Testis (tissue), 3 donors: ENCODE measurements around the gene GRIK4. TPM values are rescaled to one million over a fixed set of nuclear protein-coding genes. Genes with fewer than 3 reads are reported as not detected.

ENCODE experiments used
- DNase-seq: peaks from one replicate; pipeline ENCODE4 v3.0.0-alpha.2; 2019
- H3K27ac ChIP-seq, 2 donors: fragments of 200-600 bp; sonication (generic); one replicate each; pipeline ENCODE4 v1.5.1; 2019
- H3K27me3 ChIP-seq: fragments of 200-600 bp; sonication (generic); one replicate; pipeline ENCODE4 v1.5.1; 2019
- H3K36me3 ChIP-seq: fragments of 200-600 bp; sonication (generic); one replicate; pipeline ENCODE4 v1.5.1; 2017; ENCODE audit warnings: low read depth; ENCODE audit errors: missing control alignments
- H3K4me1 ChIP-seq: fragments of 200-600 bp; sonication (generic); one replicate; pipeline ENCODE4 v1.5.1; 2019
- H3K4me3 ChIP-seq, 2 donors: fragments of 200-600 bp; sonication (generic); one replicate each; pipeline ENCODE4 v1.5.1; 2017 to 2019
- H3K9me3 ChIP-seq: fragments of 200-600 bp; sonication (generic); one replicate; pipeline ENCODE4 v1.5.1; 2017
- POLR2A ChIP-seq: fragments of 450-650 bp; IDR thresholded peaks from one replicate; pipeline ENCODE4 v1.6.1; 2017; ENCODE audit warnings: antibody characterized with exemption, mild to moderate bottlenecking, moderate library complexity
- WGBS, 2 donors: methylation state at CpG; one replicate each; pipeline ENCODE4 v1.1.5; 2018; 5-methylcytosine and 5-hydroxymethylcytosine counted together
- intact Hi-C: fragments of 100-400 bp; cut with DNase I; formaldehyde crosslinking; loops from one replicate; pipeline ENCODE4 v1.15.1; 2023; ENCODE audit warnings: low total_unique reads
- polyA plus RNA-seq: library from polyadenylated mRNA; stranded (reverse); fragments of 350-450 nt; fragmentation: Illumina TruSeq; extraction: RNeasy Lipid Tissue Mini Kit (QIAGEN cat#74804); gene quantifications from one replicate; pipeline ENCODE4 v1.2.3, GENCODE V29; 2014; ENCODE audit warnings: low read depth, low replicate concordance; ENCODE audit not compliant: insufficient read depth
- total RNA-seq, 2 donors: library from RNA; depleted of rRNA; stranded (reverse); fragments of >200 nt; gene quantifications; one replicate each; pipeline ENCODE4 v1.2.3, GENCODE V29; 2016
- TF ChIP-seq, protein P1 (sequence below), 3 experiments: fragments of 450-650 bp in 2 of 3; fragments of 200-600 bp in 1 of 3; sonication (generic) in 1 of 3; IDR thresholded peaks; one replicate each; pipeline ENCODE4 v1.5.1; 2016 to 2019; ENCODE audit warnings: antibody characterized with exemption in 3 of 3, mild to moderate bottlenecking in 2 of 3, moderate library complexity in 1 of 3

GRIK4 gene
- total and polyA plus RNA-seq, 3 donors from 2014 or later, result 2.6 to 3.0 (median 2.6) TPM

DNA sequence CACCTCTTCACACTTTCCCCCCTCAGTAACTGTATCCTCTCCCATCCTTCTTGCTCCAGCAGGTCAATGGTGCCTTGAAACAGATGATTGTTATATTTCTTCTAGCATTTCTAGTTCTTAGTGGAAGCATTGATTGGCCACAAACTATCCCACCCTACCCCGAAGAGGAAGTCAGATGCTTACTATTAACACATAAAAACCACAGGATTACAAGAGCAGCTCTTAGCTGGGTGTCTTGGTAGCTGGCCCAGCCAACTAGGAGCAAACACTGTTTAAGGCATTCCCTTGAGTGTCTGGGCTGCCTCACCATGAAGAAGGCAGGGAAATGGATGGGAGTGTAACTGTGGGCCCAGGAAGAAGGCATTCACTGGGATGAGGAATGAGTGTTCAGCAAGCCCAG lies 176.6 kb downstream of the GRIK4 start:
- no peaks in the 10 kb centered on the region for H3K4me1 ChIP-seq
- TF ChIP-seq POLR2A, result no peak
- TF ChIP-seq, protein P1, sequence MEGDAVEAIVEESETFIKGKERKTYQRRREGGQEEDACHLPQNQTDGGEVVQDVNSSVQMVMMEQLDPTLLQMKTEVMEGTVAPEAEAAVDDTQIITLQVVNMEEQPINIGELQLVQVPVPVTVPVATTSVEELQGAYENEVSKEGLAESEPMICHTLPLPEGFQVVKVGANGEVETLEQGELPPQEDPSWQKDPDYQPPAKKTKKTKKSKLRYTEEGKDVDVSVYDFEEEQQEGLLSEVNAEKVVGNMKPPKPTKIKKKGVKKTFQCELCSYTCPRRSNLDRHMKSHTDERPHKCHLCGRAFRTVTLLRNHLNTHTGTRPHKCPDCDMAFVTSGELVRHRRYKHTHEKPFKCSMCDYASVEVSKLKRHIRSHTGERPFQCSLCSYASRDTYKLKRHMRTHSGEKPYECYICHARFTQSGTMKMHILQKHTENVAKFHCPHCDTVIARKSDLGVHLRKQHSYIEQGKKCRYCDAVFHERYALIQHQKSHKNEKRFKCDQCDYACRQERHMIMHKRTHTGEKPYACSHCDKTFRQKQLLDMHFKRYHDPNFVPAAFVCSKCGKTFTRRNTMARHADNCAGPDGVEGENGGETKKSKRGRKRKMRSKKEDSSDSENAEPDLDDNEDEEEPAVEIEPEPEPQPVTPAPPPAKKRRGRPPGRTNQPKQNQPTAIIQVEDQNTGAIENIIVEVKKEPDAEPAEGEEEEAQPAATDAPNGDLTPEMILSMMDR (IDR thresholded peaks at IDR 0.05), result no peak
- DNase-seq, result no peak
- no peaks in the 10 kb centered on the region for H3K27me3 ChIP-seq
- H3K9me3 ChIP-seq, result no peaks in the 10 kb centered on the region
- no peak overlapping the region for H3K27ac ChIP-seq
- 82 to 91% methylated on average over 1 of the region's 1 CpG for WGBS, 2 donors
- no peaks in the 10 kb centered on the region for H3K36me3 ChIP-seq
- no peak overlapping the region for H3K4me3 ChIP-seq
- intact Hi-C loops, result loop anchor here (5.0 to 10.0 kb wide), 2 partner anchors 173 to 424 kb away; partner anchors contain the start of gene GRIK4

- no peaks in the 10 kb centered on the region for H3K4me1 ChIP-seq
- no peak for DNase-seq
- 94 to 95% methylated on average over 7 of the region's 7 CpGs for WGBS, 2 donors
- no peaks in the 10 kb centered on the region for H3K36me3 ChIP-seq
- no peak overlapping the region for H3K4me3 ChIP-seq
- TF ChIP-seq, protein P1 (IDR thresholded peaks at IDR 0.05), result no peak
- TF ChIP-seq POLR2A, result no peak
- H3K27ac ChIP-seq, result no peak overlapping the region
- H3K27me3 ChIP-seq, result no peaks in the 10 kb centered on the region
- intact Hi-C loops, result loop anchor here (5.0 to 10.0 kb wide), 2 partner anchors 175 to 423 kb away; partner anchors contain the start of gene GRIK4
- H3K9me3 ChIP-seq, result no peaks in the 10 kb centered on the region
These were observed 178.2 kb downstream of the GRIK4 start for GRCh38 chr11:120689596-120690275.

DNA sequence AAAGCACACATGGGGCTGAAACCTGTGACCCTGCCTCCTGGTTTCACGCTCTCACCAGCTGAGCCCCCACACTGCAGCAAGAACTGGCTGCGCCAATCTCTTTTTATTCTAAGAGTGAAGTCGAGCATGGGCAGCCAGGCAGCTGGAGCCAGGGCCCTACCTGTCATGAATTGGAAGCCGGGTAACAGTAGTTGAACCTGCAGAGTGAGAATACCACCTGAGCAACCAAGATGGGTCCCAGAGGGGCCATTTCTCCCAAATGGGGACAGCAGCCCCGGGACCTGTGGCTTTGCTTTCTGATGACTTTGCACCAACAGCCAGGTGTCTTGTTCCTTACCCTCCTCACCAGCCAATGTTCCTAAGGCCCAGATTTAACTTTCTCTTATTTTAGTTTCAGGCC lies 178.9 kb downstream of the GRIK4 start:
- Histone ChIP-seq H3K36me3 (no peaks in the 10 kb centered on the region), H3K4me3 (no peak overlapping the region), H3K9me3 (no peaks in the 10 kb centered on the region), H3K27me3 (no peaks in the 10 kb centered on the region), H3K4me1 (no peaks in the 10 kb centered on the region), H3K27ac (no peak overlapping the region)
- TF ChIP-seq POLR2A, result no peak
- TF ChIP-seq, protein P1 (IDR thresholded peaks at IDR 0.05), result no peak
- 88 to 96% methylated on average over 3 to 5 of the region's 5 CpGs for WGBS, 2 donors
- DNase-seq, result no peak
- intact Hi-C loops, result no loop called here

- Histone ChIP-seq H3K36me3 (no peaks in the 10 kb centered on the region), H3K9me3 (no peaks in the 10 kb centered on the region), H3K27me3 (no peaks in the 10 kb centered on the region), H3K4me3 (no peak overlapping the region), H3K4me1 (no peaks in the 10 kb centered on the region), H3K27ac (no peak overlapping the region)
- intact Hi-C loops, result no loop called here
- WGBS, 2 donors, result 78 to 84% methylated on average over 4 of the region's 4 CpGs
- TF ChIP-seq POLR2A, result no peak
- TF ChIP-seq, protein P1 (IDR thresholded peaks at IDR 0.05), result no peak
- DNase-seq, result no peak
These were observed 183.2 kb downstream of the GRIK4 start for GRCh38 chr11:120694726-120695125.

DNA sequence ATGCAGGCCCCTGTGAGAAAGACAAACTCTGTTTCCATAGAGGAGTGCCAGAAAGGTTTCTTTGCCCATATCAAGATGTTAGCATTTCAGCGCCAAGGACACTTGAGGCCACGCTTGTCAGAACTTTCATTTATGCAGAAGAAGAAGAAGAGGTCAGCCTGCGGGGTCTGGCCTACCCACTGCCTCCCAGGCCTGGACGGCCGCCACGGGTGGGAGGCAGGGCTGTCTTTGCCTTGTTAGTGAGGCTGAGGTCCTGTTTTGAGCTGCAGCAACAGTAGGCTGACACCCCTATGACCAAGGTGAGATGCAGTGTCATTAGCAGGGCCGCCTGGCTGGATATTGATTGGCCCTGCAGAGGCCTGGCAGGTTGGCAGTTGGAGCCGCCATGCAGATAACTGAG lies 183.9 kb downstream of the GRIK4 start:
- Histone ChIP-seq H3K36me3 (no peaks in the 10 kb centered on the region), H3K9me3 (no peaks in the 10 kb centered on the region), H3K27me3 (no peaks in the 10 kb centered on the region), H3K4me3 (no peak overlapping the region), H3K4me1 (no peaks in the 10 kb centered on the region), H3K27ac (no peak overlapping the region)
- DNase-seq, result no peak
- intact Hi-C loops, result no loop called here
- 80 to 86% methylated on average over 8 of the region's 8 CpGs for WGBS, 2 donors
- TF ChIP-seq, protein P1 (IDR thresholded peaks at IDR 0.05), result no peak
- no peak for TF ChIP-seq POLR2A
